Activated CD8-positive, alpha-beta memory T cell treated with anti-CD3 and anti-CD28 coated beads, Interleukin-2, amount 50 U/mL, for 1 hour (primary cell): ENCODE data around the gene CYBA.
"Not testable (repeated sequence)": the region's sequence is repeated elsewhere in the genome, so short reads cannot be mapped to it uniquely, and the experiment has no call there.

Experiments used
- DNase-seq: peaks from one replicate; pipeline ENCODE4 v3.0.0-alpha.2; 2020; ENCODE audit errors: extremely low read depth

The CYBA gene

DNA sequence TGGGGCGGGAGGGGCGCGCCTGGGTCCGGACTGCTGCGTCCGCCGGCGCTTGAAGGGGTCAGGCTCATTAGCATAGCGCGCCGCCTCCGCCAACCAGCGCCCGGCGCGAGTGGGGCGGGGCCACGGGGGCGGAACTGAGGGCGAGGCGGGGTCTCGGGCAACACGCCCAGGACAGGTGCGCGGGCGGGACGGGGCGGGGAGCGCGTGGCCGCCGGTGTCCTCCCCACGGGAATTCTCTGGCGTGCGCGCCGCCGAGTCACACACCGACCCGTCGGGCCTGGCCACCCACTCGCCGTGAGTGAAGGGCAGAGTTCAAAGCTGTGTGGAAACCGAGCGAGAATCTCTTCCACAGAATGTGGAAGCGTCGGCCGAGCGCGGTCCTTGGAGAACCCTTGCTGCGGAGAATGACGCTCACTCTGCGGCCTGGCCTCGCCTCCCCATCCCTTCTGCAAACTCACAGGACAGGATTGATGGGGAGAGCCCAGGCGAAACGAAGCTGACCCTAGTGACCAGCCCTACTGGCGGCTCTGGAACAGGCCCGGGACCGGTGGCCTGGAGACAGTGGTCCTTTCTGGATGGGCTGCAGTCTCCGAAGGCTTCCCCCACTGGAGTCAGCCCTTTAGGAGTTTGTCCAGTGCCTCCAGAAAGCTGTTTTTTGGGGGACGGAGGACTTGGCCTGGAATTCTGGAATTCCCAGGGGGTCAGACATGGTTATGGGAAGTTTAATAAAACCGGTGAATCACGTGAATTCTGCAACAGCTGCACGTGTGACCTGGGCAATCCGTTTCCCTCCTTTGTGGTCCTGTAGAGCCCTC is 35.8 kb upstream of the CYBA start, which contains the start of gene SNAI3:
Gene SNAI3, minus strand, starts transcription at position 69 of the 815 bp plus-strand sequence. CDS start 101 bp downstream, outside the sequence.
- DNase-seq, result no peak

DNA sequence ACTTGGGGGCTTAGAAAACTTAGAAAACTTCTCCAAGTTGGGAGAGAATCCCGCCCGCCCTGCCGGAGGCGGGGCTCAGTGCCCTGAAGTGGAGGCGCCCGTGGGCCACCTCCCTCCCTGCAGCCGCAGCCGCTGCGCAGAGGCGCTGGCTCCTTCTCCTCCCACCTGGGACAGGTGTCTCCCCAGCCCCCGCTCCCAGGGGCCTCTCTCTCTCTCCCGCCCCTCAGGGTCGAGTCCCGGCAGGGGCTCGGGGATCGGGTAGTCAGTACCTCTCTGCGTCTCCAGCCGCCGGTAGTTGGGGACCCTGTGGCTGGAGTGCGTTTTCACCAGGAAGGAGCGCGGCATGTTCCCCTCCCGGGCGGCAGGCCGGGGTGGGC is 35.2 kb upstream of the CYBA start:
- DNase-seq, result no peak

DNA sequence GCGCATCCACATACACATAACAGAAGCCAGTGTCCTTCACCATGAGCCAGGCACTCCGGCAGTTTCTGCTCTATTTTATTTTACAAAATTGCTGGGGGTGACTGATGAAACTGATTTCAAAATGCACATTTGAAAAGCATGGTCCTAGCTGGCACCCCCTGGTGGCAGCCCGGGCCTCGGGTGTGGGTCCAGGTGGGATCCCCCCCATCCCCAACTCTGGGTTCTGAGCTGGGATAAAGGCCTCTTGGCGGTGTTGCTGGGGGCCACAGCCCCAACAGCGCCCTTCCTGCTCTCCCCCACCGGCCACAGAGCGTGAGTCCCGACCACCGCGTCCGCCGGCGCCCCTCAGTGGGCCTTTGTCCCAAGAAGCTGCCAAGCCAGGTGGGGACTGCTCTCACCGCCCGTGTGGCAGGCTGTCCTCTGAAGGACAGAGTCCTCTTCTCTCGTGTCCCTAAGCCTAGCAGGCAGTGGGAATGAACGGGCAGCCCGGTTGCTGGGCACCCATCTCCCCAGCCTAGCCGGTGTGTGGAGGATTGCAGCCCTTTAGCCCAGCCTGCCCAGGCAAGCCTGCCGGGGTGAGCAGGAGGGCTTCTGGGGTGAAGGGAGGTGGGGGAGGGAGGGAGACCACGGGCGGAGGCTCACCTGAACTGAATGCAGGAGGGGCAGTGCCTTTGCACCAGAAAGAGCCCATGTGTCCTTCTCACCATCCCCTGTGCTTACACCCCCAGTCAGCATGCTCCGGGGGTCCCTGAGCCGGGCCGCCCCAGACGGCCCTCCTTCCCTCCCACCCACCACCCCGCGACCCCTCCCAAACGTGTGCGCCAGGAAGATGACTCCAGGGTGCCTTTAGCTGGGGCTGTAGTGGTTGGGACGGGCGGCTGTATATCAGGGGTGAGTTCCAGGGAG is 34.6 kb upstream of the CYBA start:
- DNase-seq, result no peak

DNA sequence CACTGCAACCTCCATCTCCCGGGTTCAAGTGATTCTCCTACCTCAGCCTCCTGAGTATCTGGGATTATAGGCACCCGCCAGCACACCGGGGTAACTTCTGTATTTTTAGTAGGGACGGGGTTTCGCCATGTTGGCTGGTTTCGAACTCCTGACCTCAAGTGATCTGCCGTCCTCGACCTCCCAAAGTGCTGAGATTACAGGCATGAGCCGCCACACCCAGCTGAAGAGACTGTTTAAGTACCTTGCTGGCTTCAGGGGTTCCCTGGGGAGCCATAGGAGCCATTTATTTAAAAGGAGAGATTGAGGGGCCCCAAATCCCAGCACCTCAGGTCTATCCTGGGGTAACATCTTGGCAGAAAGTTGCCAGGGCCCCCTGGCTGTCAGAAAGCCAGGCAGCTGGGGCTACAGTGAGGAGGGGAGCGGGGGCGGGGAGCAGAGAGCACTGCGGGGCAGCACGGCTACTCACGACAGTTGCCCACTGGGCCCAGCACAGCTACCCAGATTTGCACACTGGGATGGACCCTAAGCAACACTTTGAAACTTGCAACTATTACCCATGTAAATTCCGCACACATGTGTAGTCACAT is 33.8 kb upstream of the CYBA start:
- no peak for DNase-seq

DNA sequence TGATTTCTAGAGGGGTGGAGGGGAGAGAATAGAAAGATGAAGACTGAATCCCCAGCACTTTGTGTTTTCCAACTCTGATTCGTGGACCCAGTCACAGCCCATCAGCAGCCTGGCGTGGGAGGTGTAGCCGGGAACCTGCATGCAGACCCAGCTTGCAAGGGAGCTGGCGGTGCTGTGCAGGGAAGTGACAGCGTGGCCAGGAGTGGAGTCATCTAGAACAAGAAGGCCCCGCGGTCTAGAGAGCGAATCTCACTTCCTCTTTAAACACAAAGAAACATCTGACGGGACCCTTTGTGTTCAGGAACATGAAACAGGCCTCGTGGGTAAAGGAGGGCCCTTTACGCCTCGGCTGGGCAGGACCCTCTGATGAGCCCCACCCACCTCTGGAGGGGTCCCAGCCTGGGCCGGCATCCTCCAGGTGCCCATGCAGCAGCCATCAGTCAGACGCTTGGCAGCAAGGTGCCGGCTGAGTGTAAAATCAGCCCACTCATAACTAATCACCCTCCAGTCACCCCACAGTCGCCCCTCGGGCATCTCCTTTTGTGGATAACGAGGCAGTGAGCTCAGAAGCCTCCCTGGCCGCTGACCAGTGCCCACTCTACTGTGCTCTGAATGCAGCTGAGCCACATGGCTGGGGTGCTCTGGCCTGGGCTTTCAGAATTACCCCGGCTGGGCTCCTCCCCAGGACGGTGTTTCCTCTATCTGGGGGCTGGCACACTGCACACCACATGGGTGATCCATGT is 31.0 kb upstream of the CYBA start:
- no peak for DNase-seq

DNA sequence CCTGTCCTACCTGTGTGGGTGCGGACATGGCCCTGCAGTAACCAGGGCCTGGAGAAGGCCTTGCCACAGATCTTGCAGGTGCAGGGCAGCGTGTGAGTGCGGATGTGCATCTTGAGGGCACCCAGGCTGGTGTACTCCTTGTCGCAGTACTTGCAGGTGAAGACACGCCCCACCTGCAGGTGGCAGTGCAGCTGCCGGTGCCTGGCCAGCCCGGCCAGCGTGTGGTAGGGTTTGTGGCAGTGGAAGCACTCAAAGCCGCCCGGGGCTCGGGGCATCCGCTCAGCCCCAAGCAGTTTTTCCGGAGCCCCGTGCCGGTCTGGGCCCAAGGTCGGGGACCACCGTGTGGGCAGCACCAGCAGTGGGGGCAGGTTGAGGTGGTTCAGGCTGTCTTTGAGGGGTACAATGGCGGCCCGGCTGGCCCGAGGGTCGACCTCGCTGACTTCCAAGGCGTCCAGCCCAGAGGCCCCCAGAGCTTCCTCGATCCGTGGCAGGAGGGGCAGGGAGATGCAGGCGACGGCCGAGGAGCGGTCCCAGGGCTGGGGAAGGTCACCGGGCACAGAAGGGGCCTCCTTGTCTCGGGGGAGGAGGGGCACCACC is 30.3 kb upstream of the CYBA start:
- no peak for DNase-seq

DNA sequence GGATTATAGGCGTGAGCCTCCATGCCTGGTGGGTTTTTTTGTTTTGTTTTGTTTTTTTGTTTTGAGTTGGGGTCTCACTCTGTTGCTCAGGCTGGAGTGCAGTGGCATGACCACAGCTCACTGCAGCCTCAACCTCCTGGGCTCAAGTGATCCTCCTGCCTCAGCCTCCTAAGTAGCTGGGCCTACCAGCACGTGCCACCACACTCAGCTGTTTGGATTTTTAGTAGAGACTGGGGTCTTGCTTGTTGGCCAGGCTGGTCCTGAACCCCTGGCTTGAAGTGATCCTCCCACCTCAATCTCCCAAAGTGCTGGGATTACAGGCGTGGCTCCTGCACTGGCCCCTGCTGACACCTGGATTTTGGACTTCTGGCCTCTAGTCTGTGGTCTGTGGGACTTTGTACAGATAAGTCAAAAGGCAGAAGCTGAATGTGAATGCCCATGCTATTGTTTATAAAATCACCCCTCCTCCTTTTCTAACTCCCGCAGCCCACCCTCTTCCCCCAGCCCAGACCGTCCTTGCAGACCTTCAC is 29.8 kb upstream of the CYBA start:
- DNase-seq, result no peak

DNA sequence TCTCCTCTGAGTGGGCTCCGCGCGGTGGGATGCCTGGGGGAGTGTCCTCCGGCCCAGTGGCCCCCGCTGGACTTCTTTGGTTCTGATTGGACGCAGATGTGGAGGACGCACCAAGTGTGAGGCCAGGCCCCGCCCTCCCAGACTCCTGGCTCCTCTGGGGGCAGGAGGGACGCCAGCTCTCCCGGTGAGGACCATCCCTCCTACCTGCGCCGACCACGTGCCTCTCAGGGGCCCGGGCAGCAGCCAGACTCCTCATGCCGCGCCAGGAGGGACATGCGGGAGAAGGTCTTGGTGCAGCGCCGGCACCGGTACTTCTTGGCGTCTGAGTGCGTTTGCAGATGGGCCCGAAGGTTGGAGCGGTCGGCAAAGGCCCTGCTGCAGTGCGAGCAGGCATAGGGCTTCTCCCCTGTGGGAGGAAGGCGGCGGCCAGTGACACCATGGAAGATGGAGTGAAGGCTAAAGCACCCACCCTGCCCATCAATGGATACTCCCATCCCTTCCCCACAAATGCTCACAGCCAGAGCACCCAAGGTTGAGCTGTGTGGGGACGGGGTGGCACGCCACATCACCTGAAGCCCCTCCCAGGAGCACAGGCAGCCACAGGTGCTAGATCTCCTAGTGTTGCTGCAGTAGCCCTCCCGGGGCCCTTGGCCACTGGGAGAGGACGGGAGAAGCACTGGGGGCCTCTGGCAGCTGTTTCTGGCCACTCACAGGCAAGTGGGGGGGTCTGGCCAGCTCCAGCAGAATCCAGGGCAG is 27.5 kb upstream of the CYBA start:
- DNase-seq, result no peak

DNA sequence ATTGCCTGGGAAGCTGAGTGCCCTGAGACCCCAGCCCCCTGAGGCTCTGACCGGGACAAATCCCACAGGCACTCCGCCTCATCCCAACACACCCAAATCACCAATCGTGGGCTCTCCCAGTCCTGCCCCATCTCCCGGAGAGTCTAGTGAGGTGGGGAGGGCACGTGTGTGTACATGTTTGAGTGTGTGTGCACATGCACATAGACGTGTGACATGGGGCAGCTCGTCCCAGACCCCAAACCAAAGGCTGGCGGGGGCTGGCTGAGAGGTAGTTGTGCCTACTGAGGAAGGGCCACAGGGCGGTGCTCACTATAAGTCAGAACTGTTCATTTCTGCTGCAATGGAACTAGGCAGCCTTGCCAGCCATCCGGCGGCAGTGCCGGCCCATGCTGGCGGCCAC is 26.9 kb upstream of the CYBA start:
- DNase-seq, result no peak

DNA sequence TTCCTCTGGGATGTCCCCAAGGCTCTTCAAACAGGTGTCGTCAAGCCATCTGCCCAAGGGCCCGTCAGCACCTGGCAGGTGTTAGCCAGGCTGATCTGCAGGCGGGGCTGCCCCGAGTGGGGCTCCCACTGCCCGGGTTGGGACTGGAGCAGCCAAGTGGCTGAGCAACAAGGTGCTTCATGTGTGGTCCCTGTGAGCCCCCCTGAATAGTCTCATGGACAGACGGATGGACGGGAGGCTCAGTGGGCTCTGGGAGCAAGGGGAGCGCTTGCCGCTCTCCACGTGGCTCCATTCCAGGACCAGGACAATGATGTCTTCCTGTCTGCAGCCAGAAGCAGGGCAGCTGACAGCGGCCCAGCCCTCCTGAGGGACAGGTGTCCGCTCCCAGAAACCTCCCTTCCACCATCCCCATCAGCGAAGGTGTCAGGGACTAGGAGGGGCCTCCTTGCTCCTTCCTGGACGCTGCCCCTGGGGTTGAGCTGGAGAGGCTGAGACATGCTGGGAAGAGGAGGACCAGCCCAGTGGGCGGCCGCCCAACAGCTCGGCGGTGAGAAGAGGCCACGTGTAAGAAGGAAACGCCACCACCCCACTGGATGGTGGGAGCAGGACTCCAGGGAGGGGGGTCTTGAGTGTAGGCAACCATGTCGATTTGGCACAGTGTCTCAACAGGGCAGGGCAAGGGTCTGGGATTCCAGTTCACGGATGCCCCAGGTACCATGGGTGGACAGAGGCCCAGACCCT is 25.8 kb upstream of the CYBA start:
- no peak for DNase-seq

DNA sequence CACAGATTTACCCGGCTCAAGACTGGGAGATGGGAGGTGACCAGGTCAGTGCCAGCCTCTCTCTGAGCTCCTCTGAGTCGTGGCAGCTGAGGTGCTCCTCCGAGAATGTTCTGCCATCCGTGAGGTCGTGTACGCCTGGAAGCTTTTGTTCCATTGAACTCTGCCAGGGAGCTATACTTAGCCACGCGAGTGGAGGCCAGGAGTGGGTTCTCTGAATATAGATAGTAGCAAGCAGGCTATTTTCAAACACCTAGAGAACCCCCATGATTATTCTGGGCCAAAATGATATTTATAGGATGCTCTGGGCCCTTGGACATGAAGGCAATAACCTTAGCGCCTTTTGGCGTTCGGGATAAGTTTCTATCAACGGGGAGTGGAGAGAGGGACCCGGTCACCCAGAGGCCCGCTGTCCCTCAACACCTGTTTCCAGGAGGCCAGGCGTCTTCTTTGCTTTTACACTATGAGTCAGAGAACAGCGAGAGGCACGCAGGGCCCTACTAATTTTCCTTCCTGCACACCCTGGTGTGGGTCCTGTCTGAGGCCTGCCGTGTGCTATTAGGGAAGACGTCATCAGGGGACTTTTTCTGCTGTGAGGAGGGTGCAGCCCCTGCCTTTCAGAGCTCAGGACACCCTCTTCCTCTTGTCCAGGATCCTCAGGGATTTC is 23.0 kb upstream of the CYBA start:
- DNase-seq, result no peak

DNA sequence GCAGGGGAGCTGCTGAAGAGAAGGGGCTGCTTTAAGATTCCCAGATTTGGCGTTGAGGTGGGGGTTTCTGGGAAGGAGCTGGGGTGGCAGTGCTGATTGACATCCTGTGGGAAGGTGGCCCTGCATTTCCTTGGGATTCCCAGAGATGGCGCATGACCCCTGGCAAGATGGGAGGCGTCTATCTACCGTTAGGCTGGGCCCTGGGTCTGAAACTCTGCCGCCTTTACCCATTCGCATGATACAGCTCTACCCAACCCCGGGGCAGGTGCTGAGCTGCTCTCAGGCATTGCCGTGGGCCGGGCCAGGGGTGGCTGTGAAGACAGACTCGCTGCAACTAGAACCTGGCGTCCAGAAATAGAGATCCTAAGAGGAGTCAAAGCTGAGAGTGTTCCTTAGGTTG is 21.9 kb upstream of the CYBA start:
- no peak for DNase-seq

DNA sequence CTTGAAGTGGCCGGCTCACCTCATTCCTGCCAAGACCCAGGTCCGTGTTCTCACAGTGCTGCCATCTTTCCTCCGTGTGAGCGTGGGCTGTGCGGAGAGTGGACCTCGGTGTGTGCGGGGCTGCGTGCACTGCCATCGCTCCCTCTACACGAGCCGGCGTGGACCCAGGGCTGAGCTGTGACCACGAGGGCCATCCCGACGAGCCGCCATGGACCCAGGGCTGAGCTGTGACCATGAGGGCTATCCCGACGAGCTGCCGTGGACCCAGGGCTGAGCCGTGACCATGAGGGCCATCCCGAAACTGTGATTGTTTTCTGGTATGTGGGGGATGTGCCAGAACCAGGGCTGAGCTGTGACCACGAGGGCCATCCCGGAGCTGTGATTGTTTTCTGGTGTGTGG is 21.0 kb upstream of the CYBA start:
- no peak for DNase-seq

DNA sequence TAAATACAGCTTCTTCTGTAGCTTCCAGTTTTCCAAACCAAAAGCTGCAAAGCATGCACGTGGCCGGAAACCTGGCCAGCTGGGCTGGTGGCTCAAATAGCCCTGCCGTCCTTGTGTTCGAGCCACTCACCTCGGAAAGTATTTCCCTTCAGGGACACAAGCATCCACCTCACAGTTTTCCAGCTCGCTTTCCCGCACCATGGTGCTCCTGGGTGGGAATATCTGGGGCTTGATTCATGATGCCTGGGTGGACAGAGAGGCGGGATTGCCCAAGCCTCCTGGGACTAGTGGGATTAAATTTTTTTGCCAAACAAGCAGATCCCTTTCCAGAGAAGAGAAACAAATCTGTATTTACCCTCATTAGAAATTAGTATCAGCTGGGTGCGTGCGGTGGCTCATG is 19.1 kb upstream of the CYBA start:
- no peak for DNase-seq

DNA sequence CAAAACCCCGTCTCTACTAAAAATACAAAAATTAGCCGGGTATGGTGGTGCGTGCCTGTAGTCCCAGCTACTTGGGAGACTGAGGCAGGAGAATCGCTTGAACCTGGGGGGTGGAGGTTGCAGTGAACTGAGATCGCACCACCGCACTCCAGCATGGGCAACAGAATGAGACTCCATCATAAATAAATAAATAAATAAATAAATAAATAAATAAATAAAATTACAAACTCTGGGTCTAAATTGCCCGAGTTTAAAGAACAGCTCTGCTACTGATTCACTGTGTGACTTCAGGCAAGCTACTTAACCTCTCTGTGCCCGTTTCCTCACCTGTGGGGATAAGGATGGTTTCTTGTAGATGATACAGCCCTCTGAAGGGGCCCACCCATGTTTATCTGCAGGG is 18.6 kb upstream of the CYBA start:
- not testable (repeated sequence) for DNase-seq

DNA sequence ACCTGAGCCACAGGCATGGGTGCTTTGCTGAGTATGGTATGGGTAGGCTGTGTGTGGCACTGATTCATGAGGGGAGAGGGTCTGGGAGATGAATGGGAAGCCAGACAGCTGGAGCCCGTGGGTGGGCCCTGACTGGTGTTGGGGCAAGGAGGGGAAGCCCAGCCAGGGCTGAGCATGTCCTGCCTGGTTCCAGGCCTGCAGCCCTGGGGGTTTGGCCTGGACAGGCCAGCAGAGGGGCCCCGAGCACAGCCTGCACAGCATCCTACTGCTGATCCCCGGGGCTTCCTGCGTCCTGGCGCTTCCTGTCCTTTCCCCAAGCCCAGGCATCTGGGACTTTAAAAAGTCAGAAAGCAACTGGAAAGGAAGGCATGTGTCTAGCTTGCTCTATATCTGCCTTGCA is 16.6 kb upstream of the CYBA start:
- DNase-seq, result no peak

DNA sequence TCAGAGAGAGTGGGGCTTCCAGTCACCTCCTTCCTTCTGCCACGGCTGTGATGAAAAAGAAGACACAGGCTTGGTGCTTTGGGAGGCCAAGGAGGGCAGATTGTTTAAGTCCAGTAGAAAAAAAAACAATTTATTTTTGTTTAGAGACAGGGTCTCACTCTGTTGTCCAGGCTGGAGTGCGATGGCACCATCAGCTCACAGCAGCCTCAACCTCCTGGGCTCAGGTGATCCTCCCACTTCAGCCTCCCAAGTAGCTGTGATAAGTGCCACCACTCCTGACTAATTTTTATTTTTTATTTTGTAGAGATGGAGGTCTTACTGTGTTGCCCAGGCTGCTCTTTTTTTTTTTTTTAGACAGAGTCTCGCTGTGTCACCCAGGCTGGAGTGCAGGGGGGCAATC is 14.7 kb upstream of the CYBA start:
- no peak for DNase-seq

DNA sequence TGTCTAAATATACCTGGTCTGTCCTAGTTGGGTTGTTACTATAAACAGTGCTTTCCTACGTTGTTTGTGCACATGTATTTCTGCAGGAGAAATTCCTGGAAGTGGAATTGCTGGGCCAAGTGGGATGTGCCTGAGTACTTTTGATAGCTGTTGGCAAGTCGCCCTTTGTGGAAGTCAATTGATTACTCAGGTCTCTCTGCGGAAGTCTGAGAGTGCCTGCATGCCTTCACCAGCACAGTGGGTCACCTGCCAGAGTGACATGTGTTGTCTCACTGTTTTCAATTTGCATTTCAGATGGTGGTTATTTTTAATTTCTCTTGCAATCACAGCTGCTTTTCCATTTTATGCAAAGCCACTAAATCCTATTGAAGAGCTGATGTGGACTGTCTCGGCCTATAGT is 14.3 kb upstream of the CYBA start:
- no peak for DNase-seq
